ENCODE data around the gene ATXN7L2.

DNA sequence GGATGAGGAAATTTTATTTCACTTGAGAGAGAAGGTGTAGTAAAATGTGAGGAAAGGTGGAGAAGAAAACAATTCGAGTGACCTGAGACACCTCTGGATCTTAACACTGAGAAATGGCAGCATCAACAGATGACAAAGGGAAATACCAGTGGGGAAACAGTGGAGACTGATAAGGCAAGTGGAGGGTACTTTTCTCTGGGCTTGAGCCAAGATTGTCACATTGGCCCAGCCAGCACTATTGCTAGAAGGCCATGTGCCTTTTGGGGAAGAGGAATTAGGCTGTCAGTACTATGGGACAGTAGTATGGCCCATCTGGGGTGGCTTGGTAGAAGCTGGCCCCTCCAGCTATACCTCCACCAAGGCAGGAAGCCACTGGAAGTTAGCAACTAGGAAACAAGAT, 9.0 kb upstream of the ATXN7L2 start:
- TF ChIP-seq POLR2A (IDR thresholded peaks at IDR 0.05) (no peak), EP300 (IDR thresholded peaks at IDR 0.05) (no peak)
- TF ChIP-seq, protein P1, sequence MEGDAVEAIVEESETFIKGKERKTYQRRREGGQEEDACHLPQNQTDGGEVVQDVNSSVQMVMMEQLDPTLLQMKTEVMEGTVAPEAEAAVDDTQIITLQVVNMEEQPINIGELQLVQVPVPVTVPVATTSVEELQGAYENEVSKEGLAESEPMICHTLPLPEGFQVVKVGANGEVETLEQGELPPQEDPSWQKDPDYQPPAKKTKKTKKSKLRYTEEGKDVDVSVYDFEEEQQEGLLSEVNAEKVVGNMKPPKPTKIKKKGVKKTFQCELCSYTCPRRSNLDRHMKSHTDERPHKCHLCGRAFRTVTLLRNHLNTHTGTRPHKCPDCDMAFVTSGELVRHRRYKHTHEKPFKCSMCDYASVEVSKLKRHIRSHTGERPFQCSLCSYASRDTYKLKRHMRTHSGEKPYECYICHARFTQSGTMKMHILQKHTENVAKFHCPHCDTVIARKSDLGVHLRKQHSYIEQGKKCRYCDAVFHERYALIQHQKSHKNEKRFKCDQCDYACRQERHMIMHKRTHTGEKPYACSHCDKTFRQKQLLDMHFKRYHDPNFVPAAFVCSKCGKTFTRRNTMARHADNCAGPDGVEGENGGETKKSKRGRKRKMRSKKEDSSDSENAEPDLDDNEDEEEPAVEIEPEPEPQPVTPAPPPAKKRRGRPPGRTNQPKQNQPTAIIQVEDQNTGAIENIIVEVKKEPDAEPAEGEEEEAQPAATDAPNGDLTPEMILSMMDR (IDR thresholded peaks at IDR 0.05), result no peak

Measured in tibial nerve (tissue), 4 donors.